HG02885 (cell line): ENCODE results near the gene DAAM1.

Experiments used
- ATAC-seq: cut with Tn5 transposase; IDR thresholded peaks from one replicate; pipeline ENCODE4 v1.9.1; 2021; ENCODE audit warnings: mild to moderate bottlenecking; ENCODE audit not compliant: unreplicated experiment, poor library complexity

The DAAM1 gene

DNA sequence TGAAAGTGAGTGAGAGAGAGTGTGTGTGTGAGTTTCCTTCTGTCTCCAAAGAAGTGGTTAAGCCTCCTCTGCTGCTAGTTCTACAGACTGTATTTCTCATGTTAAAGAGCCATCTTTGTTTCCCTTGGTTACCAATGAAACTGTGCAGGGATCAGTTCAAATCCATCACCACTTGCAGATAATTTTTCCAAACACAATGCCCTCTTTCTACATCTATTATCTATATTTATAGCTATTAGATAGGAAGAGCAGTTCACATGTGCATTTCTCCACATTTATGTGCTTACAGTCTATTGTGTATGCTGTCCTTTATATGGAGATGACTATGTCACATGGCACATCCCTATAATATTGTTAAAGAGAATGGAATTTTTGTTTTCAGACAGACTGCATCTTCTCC lies 2.2 kb upstream of the DAAM1 start:
- no peak for ATAC-seq

DNA sequence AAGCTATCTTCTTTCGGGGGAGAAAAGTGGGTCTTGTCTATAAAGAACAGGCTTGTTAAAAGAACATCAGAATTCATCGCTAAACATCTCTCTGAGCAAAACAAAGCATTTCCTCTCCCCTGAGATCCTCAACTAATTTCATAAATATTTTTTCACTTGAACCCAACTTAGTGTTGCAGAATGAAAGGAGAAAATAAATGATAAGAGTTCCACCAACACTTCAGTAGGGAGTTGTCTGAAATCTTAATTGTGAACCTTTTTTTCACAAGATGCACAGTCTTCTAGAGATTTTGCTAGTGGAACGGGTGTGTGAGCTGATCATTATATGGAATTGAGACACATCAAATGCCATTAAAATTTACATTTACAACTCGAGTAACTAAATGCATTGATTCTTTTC lies 1.3 kb upstream of the DAAM1 start:
- no peak for ATAC-seq

DNA sequence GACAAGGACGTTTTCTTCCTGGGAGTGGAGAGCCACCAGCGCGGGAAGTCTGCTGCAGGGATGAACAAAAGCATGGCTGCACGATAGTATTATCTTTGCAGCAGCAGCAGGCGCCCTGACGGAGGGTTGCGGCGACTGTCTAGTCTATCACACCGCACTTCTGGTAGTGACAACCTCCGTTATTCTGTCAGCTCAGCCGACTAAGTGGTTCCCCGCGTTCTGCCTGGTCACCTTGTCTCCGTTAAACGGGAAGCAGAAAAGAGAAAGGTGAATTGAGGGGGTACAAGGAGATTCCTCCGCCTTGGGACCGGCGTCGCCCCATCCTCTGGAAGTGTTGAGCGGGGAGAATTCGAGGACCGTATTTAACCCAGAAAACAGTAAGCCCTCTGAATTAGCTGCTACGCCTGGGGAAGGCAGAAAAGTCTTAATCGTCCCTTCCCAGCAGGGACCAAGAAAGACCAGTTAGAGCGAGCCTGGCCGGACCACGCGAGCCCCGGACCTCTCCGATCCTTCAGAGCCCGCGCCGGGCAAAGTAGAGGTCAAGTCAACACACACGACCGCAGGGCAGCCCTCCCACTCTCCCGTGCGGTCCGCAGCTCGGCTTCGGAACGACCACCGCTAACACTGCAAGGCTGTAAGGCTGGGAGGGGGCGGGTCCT lies 536 bp upstream of the DAAM1 start:
- ATAC-seq: peak; percentile 13

DNA sequence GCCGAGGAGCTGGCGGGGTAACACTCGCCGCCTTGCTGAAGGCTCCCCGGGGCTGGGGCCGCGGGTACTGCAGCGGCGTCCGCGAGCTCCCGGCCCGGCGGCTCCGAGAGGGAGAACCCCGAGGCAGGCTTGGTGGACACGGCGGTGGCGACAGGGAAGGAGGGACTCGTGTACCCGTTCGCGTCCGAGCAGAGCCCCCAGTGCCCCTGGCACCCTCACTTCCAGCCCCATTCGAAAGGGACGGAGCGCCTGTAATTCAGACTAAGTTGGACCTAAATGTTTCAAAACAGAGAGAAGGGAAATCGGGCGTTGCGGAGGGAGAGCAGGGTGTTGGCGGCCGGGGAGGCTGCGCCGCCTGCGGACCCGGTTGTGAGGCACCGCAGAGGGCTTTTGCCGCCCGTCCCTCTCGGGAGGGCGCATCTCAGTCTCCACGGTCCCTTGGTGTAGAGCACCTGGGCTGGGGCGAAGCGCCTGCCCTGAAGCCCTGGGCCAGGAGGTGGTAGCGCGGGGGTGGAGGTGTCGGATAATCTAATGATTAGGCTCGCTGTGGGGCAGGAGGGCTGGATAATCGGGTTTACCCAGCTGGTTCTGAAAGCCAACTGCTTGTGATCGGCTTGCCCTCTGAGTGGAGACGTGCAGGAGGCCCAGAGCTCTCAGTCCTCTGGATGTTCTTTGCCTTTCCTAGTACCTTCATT lies 771 bp downstream of the DAAM1 start:
- peak; percentile 15 for ATAC-seq

DNA sequence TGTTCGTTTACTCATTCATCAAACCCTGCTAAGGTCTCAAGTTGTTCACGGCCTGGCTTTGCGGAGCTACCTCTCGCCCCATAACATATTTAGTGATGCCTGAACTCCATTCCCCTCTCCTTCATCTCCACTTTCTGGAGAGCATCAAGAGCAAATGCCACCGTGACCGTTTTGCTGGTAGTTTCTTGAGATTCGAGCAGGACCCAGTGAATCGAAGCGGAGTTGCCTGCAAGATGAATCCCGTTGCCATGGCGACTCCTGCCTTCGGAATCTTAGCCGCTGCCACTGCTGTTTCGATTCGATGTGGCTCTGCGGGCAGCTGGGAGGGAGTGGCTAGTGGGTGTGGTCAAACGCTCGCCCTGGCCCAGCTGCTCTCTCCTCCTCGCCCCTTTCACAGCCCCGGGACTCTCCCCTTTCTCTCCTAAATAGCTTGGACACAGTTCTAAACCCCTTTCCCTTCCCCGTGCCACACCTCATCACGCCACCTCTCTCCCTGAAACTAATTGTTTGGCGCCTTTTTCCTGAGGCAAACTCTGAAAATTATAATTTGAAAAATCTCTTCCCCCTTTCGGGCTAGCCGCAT lies 1.4 kb downstream of the DAAM1 start:
- peak; percentile 48 for ATAC-seq

DNA sequence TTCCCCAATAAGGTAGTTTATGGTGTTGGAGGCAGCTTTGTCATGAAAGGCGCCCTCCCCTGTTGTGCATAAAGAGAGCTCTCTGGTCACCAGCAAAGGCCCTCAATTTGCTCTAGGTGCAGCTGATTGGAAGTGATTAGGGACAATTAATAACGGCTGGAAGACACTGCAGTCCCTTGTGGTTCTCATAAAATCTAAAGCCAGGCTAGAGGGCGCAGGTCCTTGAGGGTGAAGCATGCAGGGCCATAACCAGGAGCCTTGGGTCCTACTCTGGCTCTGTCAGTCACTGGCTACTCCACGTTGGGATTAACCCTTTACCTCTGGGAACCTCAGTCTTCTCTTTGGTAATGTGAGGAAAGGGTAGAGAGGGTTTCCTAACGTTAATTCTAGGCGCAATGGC lies 1.9 kb downstream of the DAAM1 start:
- ATAC-seq: peak; percentile 5

DNA sequence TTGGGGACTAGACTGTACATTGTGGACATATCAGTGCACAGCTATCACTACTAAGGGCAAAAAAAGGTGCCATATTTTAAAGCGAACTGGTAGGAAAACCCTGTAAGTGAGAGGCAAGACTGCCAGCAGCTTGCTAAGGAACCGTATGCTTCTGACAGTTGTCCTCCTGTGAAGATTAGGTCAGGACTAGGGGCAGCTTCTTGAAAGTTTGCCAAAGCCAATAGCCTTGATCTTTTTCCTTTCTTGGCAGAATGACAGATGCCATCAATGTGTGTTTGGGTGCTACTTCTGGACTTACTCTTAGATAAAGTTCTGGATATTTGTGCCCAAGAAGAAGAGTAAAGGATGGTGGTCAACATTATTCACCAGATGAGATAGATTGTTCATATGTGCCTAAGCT lies 7.4 kb downstream of the DAAM1 start:
- ATAC-seq: no peak

DNA sequence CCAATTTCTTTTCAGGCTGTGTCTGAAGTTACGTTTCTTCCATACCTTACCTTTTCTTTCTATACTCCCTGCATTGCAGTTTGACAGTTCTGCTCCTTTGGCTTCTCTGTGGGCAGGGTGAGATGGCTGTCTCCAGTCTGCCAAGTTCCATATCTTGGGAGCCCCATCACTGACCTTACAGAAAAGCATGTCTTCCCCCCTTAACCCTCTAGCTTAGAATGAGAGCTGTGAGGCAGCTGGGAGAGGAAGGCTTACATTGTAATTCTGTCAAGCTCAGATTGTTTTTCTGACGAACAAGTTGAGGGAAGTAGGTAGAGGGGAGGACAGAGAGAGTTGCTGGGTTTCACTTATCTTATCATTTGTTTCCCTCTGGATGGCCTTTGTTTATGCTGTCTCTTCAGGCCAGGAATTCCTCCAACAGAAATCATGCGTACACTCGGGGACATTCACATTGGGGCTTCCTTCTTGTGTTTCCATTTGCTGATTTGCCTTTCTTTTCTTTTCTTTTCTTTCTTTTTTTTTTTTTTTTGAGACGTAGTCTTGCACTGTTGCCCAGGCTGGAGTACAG lies 9.3 kb downstream of the DAAM1 start:
- ATAC-seq: no peak

DNA sequence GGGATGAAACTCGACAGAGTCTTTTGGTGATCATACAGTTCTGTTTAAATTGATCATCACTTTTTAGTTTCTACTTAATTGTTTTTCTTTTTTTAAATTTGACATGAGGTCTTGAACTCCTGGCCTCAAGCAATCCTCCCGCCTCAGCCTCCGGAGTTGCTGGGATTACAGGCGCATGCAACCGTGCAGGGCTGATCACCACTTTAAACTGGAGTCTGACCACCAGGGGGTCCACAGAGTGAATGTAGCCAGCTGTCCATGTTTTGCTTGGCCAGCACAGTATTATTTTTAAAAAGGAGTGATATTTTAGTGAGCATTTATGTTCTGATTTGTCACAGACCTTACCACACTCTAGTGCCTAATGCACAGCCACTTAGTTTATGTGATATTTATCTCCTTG lies 10.7 kb downstream of the DAAM1 start:
- ATAC-seq: no peak

DNA sequence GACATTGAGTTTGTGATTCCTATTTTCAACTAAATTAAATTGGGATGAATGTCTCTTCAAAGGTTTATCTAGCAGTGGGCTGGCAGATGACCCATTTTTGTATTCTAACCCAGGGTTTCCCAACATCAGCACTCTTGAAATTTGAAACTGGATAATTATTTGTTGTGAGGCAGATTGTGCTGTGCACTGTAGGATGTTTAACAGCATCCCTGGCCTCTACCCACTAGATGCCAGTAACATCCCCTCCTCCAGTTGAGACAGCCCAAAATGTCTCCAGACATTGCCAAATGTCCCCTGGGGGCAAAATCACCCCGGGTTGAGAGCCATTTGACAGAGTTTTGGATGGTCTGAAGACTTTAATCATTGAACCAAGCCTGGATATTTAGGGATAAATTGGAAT lies 11.1 kb downstream of the DAAM1 start:
- no peak for ATAC-seq

DNA sequence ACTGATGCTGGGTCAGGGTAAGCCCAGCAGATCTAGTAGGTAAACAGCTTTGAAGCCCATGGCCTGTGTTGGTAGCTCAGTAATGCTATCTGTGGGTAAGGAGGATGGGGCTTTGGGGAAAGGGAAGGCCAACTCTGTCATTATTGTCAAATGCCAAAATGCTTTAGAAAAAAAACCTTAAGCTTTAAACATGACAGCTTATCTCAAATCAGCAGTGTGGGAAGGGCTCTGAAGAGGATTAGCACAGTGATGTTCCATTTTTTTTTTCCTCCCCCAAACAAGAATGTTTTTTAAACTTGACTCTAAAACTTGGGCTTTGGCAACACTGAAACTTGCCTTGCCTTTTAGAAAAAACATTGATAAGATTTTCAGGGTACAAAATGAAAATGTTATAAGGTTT lies 11.7 kb downstream of the DAAM1 start:
- ATAC-seq: no peak

DNA sequence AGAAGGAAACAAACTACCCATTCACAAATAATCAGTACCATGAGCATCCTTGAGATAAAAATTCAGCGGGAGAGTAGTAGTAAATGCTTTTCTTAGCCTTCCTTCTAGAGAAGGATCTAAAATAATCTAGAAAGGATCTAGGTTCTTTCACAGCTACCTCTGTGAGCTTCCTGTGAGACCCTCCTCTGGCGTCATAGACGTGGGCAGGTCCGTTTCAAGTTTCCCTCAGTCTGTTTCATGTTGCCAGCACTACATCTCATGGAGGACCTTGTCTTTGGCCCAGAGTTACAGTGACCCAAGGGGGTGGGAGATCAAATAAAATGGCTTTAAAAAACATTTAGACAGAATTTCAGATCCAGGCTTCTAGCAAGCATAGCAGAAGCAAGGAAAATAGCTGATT lies 13.6 kb downstream of the DAAM1 start:
- no peak for ATAC-seq

DNA sequence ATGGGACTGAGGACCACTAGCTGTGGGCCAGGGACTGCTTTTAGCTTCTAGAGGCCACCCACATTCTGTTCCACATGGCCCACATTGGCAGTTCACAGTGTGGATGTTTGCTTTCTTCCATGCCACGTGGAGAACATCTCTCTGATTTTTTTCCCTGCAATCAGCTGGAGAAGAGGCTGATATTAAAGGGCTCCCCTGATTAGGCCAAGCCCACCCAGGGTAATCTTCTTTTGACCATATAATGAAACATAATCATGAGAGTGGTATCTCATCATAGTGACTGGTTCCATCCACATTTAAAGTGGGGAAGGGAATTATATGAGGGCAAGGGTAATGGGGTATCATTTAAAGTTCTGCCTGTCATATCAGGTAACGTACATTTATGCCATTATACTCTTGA lies 15.8 kb downstream of the DAAM1 start:
- no peak for ATAC-seq

DNA sequence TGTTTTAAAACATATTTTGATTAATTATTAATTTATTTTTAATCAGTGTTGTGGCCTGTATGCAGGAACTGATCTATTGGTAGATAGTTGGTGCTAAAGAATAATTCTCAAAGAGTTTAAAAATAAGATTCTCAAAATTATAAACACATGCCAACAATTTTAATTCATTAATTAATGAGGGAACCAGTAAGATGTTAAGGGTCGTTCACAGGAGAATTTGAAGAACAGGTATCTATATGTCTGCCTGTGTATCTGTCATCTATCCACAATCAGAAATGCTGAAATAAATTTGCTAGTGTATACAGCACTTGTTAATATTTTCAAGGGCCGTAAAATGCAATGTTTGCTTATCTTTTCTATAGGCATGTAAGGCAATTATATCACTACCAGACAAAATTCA lies 18.4 kb downstream of the DAAM1 start:
- no peak for ATAC-seq

DNA sequence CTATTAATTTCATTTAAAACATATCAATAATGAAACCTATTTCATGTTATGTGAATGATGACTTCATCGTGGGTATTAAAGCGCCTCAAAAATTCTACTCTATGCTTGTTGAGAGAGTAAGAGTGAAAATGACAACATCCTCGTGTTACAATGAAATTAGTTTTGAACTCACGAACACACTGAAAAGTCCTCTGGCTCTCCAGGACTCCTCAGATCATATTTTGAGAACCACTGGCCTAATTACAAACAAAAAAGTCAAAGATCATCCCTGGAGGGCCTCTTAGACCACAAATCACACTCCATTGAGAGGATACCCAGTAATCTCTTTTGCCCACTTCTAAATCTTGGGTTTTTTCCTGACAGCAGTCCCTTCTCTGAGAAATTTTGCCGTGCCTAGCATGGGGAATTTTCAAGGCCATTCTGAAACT lies 19.1 kb downstream of the DAAM1 start:
- ATAC-seq: no peak

DNA sequence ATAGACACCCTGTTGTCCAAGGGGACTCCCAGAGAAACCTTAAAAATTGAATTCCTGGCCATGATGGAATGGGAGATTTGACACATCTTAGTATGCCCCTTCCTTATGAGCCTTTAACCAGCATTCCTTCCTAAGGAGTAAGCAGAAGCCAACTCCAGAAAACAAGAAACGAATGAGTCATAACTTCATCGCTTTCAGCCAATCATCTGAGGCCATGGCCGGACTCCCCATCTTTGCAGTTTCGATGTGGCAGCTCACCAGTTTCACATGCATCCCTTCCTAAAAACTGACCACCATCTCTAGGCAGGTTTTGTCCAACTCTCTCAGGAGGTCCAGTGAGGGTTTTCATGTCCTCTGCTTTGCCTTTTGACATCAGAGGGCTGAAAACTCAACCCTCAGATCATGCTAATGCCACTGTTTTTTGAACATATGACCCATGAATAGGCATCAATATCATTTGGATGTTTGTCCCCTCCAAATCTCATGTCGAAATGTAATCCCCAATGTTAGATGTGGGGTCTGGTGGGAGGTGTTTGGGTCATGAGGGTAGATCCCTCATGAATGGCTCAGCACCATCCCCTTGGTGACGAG lies 19.9 kb downstream of the DAAM1 start:
- ATAC-seq: peak; percentile 73

DNA sequence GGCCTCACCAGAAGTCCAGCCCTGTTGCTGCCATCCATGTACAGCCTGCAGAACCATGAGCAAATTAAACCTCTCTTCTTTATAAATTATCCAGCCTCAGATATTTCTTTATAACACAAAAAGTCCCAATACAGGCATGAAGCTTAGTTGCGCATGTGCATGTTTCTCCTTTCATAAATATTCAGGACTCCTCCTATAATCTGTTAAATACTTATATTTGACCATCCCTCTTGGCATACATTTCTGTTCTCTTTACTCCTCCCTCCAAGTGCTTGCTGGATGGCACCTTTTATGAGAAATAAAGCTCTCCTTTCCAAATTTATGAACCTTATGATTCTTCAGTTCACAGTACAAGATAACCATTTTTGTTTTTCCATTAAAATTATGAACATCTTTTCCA lies 20.5 kb downstream of the DAAM1 start:
- ATAC-seq: no peak

DNA sequence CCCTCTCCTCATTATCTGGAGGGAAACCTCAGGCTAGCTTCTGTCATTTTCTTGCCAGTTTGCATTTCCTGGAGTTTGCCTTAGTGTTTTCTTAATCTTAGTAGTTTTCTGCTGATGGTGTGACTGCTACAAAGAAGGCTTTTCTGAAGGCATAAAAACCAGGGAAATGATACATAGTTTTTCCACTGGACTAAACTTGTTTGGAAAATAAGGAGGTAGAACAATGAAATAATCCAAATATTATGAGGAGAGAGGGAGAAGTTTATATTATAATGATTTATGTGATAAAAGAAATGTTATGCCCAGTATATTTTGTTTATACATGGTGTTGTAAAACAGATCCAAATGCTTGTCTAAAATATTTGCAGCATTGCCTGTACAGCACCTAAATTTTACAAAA lies 22.2 kb downstream of the DAAM1 start:
- ATAC-seq: no peak

DNA sequence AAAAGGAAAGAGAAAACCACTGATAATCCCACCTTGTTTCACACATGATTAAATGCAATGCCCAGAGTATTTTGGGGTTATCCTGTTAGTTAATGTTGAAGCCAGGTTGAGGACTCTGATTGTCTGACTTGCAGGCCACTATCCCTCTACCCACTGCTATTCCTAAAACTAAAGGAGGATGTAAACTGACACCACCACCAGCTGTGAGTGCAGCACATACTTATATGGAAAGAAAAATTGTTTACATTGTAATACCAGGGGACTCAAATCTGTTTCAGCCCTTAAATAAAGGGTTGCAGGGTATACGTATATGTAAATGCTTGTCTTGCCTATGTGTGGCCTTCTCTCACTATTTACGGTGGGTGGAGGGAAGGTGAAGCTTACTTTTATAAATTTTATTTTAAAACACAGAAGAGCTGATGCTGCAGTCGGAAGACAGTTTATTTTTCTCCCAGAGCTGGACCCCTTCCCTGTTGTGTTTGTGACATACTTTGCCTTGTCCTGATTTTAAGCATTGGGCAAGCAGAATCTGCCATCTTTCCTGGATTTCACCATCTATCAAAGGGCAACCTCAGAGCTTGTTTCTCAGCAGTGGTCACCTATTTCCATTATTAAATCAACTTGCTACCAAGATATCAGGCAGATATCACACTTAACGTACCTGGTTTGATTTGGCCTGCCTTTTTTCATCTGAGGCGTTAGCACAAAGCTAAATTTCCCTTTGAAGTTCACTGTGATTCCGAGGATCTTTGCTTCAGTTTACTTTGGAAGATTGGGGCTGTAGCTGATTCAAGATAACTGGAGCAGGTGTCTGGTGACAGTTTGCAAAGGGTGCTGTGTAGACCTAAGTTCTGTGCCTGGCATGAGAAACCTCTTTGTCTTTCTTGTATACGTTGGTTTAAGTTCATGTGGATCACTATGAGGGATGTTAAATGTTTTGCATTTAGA lies 25.2 kb downstream of the DAAM1 start:
- ATAC-seq: no peak

DNA sequence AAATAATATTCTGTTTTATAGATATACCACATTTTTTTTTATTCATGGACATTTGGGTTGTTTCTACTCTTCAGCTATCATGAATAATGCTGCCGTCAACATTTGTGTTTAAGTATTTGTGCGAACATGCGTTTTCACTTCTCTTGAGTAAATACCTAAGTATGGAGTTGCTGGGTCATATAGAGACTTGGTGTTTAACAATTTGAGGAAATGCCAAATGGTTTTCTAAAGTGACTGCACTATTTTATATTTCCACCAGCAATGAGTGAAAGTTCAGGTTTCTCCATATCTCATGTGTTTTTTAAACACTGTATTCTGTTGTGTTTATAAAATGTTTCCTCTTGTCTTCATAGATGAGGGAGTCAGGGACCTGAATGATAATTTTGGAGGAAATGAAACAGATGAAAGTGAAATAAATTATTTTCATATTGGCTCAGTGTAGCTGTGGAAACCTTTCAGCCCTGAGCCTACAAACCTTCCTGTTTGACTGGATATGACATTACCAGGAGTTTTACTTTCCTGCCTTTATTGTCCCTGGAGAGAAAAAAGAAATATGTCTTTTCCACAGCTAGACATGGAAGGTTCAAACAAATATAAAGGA lies 26.3 kb downstream of the DAAM1 start:
- ATAC-seq: peak; percentile 81
